HepG2 (cell line): ENCODE measurements around the gene TCN2. TPM values are rescaled to one million over a fixed set of nuclear protein-coding genes. Genes with fewer than 3 reads are reported as not detected.

Experiments
- ELF1 ChIP-seq: sonication (generic); formaldehyde crosslinking; IDR thresholded peaks from 2 replicates; pipeline ENCODE4 v1.4.0; 2020; ENCODE audit warnings: missing genetic modification reagents
- ERF ChIP-seq: IDR thresholded peaks from 2 replicates; pipeline ENCODE4 v1.6.1; 2018; ENCODE audit warnings: missing biosample characterization, missing genetic modification reagents
- FOXJ3 ChIP-seq: sonication (generic); formaldehyde crosslinking; IDR thresholded peaks from 2 replicates; pipeline ENCODE4 v1.4.0; 2020; ENCODE audit warnings: missing genetic modification reagents, mild to moderate bottlenecking, borderline replicate concordance
- GATAD2A ChIP-seq: IDR thresholded peaks from 2 replicates; pipeline ENCODE4 v1.6.1; 2016
- IRF2 ChIP-seq: IDR thresholded peaks from 2 replicates; pipeline ENCODE4 v1.6.1; 2018; ENCODE audit warnings: missing genetic modification reagents, missing compliant biosample characterization
- KDM2A ChIP-seq: sonication (generic); formaldehyde crosslinking; IDR thresholded peaks from 2 replicates; pipeline ENCODE4 v1.4.0; 2020; ENCODE audit warnings: low read depth, missing genetic modification reagents, borderline replicate concordance
- NCOR1 ChIP-seq: fragments of 200-600 bp; sonication (generic); IDR thresholded peaks from 2 replicates; pipeline ENCODE4 v1.7.0; 2017; ENCODE audit warnings: antibody characterized with exemption, low read length, borderline replicate concordance
- NFRKB ChIP-seq: fragments of 450-650 bp; IDR thresholded peaks from 2 replicates; pipeline ENCODE4 v1.6.1; 2017
- RXRB ChIP-seq: IDR thresholded peaks from 2 replicates; pipeline ENCODE4 v1.6.1; 2016; ENCODE audit warnings: borderline replicate concordance, missing genetic modification reagents, missing compliant biosample characterization
- TEAD3 ChIP-seq: optimal IDR thresholded peaks from 2 replicates; pipeline ENCODE3; 2016; ENCODE audit warnings: borderline replicate concordance
- ZKSCAN1 ChIP-seq: fragments of 150-350 bp; IDR thresholded peaks from 2 replicates; pipeline ENCODE4 v1.6.1; 2014; ENCODE audit warnings: low read length
- ZNF331 ChIP-seq: sonication (generic); formaldehyde crosslinking; IDR thresholded peaks from 2 replicates; pipeline ENCODE4 v1.4.0; 2020; ENCODE audit warnings: missing genetic modification reagents
- ZNF335 ChIP-seq: sonication (generic); formaldehyde crosslinking; IDR thresholded peaks from 2 replicates; pipeline ENCODE4 v1.4.0; 2020; ENCODE audit warnings: missing genetic modification reagents
- ZNF883 ChIP-seq: sonication (generic); formaldehyde crosslinking; IDR thresholded peaks from 2 replicates; pipeline ENCODE4 v1.5.1; 2020; ENCODE audit warnings: mild to moderate bottlenecking, missing genetic modification reagents; ENCODE audit errors: not compliant biosample characterization
- ZSCAN22 ChIP-seq: sonication (generic); formaldehyde crosslinking; IDR thresholded peaks from 2 replicates; pipeline ENCODE4 v1.4.0; 2020; ENCODE audit warnings: mild to moderate bottlenecking, missing genetic modification reagents
- polyA plus RNA-seq, 8 experiments: library from polyadenylated mRNA; depleted of rRNA in 3 of 8; stranded (reverse) in 7 of 8; unstranded in 1 of 8; fragments of >200 nt; fragmentation: Illumina TruSeq in 4 of 8; extraction: Trizol in 4 of 8; gene quantifications; 2 replicates each; pipeline versions ENCODE4 v1.2.1 to v1.2.3, GENCODE V29; 2011 to 2016; ENCODE audit warnings: low read depth in 4 of 8, missing spikeins in 1 of 8, mixed read lengths in 1 of 8; ENCODE audit not compliant: insufficient read depth in 1 of 8
- total RNA-seq, 5 experiments: library from RNA; depleted of rRNA; stranded (reverse); fragments of >200 nt; fragmentation: Illumina TruSeq; extraction: Trizol; gene quantifications; 2 replicates each; pipeline ENCODE4 v1.2.3, GENCODE V29; 2016; ENCODE audit warnings: low read depth in 1 of 5
- TF ChIP-seq, protein P1 (sequence below): sonication (generic); formaldehyde crosslinking; conservative IDR thresholded peaks from 2 replicates; pipeline ENCODE4 v1.4.0; 2020; ENCODE audit warnings: mild to moderate bottlenecking, missing genetic modification reagents, moderate library complexity
- TF ChIP-seq, protein P2 (sequence below), 2 experiments: sonication (generic) in 1 of 2; formaldehyde crosslinking in 1 of 2; IDR thresholded peaks; 2 replicates each; pipeline versions ENCODE4 v1.6.1 to v1.9.0; 2014 to 2022; ENCODE audit warnings: antibody characterized with exemption in 1 of 2, borderline replicate concordance in 1 of 2, inconsistent platforms in 1 of 2, low read depth in 1 of 2, missing genetic modification reagents in 1 of 2
- TF ChIP-seq, protein P3 (sequence below): IDR thresholded peaks from 2 replicates; pipeline ENCODE4 v1.4.0; 2020; ENCODE audit warnings: mild to moderate bottlenecking, missing genetic modification reagents

Gene TCN2
- total and polyA plus RNA-seq, 2 of the 13 experiments (the other 11 are each of a cell fraction or from before 2014, with no cell fraction given), result 0.29 to 0.31 TPM

DNA sequence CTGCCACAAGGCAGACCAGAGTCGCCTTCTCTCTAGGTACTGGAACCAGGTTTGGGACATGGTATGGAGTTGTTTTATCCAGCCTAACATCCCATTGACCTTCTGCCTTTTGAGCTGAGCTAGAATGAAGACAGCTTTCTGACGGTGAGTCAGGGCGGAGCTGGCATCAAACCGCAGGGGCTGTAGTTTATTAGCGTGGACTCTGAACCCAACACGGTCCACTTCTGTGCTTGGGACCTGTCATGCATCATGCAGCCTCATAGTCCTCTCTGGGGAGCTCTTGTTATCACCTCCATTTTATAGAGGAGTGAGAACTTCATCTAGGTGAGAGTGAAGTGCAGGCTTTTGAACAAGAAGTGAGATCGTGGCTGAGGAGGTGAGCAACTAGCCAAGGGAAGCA is 40.8 kb upstream of the TCN2 start (continued):
- no peak for TF ChIP-seq ELF1 (CRISPR knock-in tag)
- TF ChIP-seq RXRB (CRISPR knock-in tag), result peak; percentile 25; the same call in 1 of the 2 replicates
- peak; percentile 41; the same call in 1 of the 2 replicates for TF ChIP-seq NCOR1
- TF ChIP-seq FOXJ3 (CRISPR knock-in tag), result no peak
- 0 out of 2 replicates have a peak, but pooled peaks have one; percentile 39 for TF ChIP-seq ERF (CRISPR knock-in tag)
- TF ChIP-seq NFRKB, result no peak
- peak; percentile 83; the same call in 1 of the 2 replicates for TF ChIP-seq ZNF335 (CRISPR knock-in tag)
- peak; percentile 39 for TF ChIP-seq TEAD3 (CRISPR knock-in tag)
- TF ChIP-seq, protein P1, sequence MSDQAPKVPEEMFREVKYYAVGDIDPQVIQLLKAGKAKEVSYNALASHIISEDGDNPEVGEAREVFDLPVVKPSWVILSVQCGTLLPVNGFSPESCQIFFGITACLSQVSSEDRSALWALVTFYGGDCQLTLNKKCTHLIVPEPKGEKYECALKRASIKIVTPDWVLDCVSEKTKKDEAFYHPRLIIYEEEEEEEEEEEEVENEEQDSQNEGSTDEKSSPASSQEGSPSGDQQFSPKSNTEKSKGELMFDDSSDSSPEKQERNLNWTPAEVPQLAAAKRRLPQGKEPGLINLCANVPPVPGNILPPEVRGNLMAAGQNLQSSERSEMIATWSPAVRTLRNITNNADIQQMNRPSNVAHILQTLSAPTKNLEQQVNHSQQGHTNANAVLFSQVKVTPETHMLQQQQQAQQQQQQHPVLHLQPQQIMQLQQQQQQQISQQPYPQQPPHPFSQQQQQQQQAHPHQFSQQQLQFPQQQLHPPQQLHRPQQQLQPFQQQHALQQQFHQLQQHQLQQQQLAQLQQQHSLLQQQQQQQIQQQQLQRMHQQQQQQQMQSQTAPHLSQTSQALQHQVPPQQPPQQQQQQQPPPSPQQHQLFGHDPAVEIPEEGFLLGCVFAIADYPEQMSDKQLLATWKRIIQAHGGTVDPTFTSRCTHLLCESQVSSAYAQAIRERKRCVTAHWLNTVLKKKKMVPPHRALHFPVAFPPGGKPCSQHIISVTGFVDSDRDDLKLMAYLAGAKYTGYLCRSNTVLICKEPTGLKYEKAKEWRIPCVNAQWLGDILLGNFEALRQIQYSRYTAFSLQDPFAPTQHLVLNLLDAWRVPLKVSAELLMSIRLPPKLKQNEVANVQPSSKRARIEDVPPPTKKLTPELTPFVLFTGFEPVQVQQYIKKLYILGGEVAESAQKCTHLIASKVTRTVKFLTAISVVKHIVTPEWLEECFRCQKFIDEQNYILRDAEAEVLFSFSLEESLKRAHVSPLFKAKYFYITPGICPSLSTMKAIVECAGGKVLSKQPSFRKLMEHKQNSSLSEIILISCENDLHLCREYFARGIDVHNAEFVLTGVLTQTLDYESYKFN (CRISPR knock-in tag), result peak; percentile 71
- TF ChIP-seq GATAD2A (CRISPR knock-in tag), result 0 out of 2 replicates have a peak, but pooled peaks have one; percentile 19
- no peak for TF ChIP-seq ZSCAN22
- TF ChIP-seq ZKSCAN1, result no peak
- peak; percentile 27; the same call in 1 of the 2 replicates for TF ChIP-seq IRF2 (CRISPR knock-in tag)
- TF ChIP-seq, protein P2, sequence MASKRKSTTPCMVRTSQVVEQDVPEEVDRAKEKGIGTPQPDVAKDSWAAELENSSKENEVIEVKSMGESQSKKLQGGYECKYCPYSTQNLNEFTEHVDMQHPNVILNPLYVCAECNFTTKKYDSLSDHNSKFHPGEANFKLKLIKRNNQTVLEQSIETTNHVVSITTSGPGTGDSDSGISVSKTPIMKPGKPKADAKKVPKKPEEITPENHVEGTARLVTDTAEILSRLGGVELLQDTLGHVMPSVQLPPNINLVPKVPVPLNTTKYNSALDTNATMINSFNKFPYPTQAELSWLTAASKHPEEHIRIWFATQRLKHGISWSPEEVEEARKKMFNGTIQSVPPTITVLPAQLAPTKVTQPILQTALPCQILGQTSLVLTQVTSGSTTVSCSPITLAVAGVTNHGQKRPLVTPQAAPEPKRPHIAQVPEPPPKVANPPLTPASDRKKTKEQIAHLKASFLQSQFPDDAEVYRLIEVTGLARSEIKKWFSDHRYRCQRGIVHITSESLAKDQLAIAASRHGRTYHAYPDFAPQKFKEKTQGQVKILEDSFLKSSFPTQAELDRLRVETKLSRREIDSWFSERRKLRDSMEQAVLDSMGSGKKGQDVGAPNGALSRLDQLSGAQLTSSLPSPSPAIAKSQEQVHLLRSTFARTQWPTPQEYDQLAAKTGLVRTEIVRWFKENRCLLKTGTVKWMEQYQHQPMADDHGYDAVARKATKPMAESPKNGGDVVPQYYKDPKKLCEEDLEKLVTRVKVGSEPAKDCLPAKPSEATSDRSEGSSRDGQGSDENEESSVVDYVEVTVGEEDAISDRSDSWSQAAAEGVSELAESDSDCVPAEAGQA (IDR thresholded peaks at IDR 0.05; ENCODE audit: low read depth), result peak; percentile 31; the same call in 1 of the 2 replicates
- TF ChIP-seq, protein P2 (CRISPR knock-in tag; IDR thresholded peaks at IDR 0.05; ENCODE audit: borderline replicate concordance), result no peak
- peak; percentile 31; the same call in 1 of the 2 replicates for TF ChIP-seq KDM2A
- no peak for TF ChIP-seq ZNF883
- TF ChIP-seq ZNF331, result peak; percentile 27; the same call in 1 of the 2 replicates
- TF ChIP-seq, protein P3, sequence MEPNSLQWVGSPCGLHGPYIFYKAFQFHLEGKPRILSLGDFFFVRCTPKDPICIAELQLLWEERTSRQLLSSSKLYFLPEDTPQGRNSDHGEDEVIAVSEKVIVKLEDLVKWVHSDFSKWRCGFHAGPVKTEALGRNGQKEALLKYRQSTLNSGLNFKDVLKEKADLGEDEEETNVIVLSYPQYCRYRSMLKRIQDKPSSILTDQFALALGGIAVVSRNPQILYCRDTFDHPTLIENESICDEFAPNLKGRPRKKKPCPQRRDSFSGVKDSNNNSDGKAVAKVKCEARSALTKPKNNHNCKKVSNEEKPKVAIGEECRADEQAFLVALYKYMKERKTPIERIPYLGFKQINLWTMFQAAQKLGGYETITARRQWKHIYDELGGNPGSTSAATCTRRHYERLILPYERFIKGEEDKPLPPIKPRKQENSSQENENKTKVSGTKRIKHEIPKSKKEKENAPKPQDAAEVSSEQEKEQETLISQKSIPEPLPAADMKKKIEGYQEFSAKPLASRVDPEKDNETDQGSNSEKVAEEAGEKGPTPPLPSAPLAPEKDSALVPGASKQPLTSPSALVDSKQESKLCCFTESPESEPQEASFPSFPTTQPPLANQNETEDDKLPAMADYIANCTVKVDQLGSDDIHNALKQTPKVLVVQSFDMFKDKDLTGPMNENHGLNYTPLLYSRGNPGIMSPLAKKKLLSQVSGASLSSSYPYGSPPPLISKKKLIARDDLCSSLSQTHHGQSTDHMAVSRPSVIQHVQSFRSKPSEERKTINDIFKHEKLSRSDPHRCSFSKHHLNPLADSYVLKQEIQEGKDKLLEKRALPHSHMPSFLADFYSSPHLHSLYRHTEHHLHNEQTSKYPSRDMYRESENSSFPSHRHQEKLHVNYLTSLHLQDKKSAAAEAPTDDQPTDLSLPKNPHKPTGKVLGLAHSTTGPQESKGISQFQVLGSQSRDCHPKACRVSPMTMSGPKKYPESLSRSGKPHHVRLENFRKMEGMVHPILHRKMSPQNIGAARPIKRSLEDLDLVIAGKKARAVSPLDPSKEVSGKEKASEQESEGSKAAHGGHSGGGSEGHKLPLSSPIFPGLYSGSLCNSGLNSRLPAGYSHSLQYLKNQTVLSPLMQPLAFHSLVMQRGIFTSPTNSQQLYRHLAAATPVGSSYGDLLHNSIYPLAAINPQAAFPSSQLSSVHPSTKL (CRISPR knock-in tag), result 0 out of 2 replicates have a peak, but pooled peaks have one; percentile 33
